Measurements from ENCODE around the gene CDK13.

The CDK13 gene

DNA sequence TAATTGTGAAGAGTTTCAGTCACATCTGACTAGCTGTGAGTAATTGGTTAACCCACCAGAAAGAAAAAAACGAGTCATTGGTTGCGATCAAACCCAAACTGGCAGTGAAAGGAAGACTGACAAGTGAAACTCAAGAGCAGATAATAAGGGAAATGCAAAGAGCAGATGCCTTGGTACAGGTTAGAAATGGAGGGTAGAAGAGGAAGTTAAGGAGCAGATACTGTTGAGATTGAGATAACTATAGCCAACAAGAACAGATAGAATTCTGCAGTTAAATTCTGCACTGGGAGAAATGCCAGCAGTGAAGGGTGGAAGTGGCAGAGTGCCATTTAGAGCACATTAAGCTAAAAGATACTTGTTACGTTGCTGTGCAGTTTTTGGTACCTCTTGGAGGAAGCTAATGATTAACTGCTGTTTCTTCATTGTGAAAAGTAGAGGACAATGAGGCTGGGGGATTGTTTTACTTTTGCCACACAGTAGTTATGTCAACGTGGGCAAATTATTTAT is 65.8 kb downstream of the CDK13 start:
- no peak for DNase-seq

DNA sequence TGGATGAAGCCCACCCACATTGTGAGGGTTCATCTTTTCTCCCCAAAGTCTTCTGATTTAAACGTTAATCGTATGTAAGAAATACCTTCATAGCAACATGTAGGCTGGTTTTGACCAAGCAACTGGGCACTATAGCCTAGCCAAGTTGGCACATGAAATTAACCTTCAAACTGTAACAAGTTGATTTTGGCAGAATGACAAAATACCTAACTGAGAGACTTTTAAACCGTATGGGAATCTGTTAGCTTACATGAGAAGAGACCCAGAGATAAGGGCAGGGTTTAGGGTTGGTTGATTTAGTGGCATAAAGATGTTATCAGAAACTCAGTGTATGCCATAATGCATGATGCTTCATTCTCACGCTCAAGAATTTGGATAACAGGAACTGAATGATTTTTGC is 69.5 kb downstream of the CDK13 start:
- no peak for DNase-seq

GRCh38 chr7:40024048-40024447 is 74.0 kb downstream of the CDK13 start:
- DNase-seq = no peak

GRCh38 chr7:40024841-40025240 is 74.8 kb downstream of the CDK13 start:
- DNase-seq = no peak

DNA sequence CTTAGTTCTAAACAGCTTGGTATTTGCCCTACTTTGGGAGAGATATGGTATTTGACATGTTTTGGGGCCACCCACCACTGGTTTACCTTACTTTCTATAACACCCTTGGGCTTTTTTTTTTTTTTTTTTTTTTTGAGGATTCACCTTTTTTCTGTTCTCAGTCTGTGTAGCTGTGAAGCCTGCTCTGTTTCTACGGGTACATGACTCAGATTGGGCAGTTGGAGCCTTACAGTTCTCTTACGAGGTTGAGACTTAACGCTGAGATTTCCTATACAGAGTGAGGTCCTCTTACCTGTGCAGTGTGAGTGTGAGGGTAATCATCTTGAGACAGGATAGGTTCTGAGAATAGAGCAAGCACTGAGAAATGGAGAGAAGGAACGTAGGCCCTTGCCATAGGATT is 77.5 kb downstream of the CDK13 start:
- DNase-seq = no peak

DNA sequence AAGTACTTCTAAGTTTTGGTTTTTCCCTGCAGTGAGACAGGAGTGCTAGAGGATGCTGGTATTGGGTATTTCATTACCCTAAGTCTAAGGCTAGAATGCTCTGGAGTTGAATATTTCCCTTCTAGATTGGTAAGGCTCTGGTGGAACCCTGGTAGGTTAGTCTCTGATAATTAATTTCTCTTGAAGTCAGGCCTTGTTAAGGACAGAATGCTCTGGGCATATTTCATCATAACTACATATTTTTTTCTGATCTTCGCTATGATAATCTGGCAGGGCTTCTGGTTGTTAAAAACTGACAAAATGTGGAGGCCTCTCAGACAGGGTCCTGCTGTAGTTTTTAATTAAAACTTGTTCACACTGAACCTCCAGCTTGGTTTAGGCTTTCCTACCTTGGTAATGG is 83.8 kb downstream of the CDK13 start:
- no peak for DNase-seq

DNA sequence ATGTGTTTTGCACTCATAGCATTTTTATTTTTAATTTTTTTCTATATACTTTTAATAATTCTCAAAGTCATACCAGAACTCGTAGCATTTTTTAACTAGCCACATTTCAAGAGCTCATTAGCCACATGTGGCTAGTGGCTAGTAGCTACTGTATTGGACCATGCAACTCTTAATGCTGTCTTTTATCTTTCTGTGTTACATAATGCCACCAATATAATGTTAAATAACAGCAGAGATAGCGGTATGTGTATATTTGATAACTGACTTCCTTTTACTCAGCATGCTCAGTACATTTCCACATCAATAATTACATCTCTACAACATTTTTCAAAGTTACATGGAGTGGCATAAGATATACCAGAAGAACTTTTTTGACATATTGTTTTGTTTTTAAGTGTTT is 91.4 kb downstream of the CDK13 start:
- no peak for DNase-seq

DNA sequence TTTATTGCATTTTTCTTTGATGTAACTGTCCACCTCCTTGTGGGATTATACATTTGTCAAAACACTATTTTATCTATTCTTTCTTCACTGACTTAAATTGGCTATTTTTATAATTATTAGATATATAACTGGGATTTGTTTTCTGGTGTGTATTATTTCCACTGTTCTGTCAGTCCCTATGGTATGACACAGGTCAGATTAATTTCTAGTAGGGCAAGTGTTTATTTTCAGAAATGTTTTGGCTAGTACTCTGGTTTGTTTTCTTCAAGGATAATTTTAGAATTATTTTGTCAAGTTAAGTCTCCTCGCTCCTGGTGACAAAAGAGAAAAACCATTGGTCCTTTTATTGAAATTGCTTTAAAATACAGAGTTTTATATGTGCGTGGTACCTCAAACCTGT is 93.1 kb downstream of the CDK13 start:
- DNase-seq = no peak

DNA sequence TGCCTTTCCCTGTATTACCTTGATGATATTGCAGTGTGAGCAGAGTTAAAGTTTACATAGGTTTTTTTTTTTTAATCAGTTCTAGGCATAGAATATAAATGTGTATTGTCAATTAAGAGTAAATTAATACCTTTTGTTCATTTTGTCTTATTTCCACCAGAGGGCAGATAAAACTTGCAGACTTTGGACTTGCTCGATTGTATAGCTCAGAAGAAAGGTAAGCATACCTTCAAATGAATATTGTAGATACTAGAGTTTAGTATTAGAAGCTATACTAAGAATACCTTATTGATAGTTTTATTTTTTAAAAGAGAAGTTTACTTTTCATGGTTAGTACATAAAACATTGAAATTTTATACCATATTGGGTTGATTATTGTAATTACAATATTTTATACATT is 97.6 kb downstream of the CDK13 start:
- no peak for DNase-seq

- no peak for DNase-seq
Observed at GRCh38 chr7:40057292-40057691, 107.2 kb downstream of the CDK13 start.

GRCh38 chr7:40058026-40058425 is 108.0 kb downstream of the CDK13 start:
- DNase-seq = no peak

GRCh38 chr7:40058636-40059035 is 108.6 kb downstream of the CDK13 start:
- no peak for DNase-seq

GRCh38 chr7:40059057-40059456 is 109.0 kb downstream of the CDK13 start:
- no peak for DNase-seq

GRCh38 chr7:40072268-40072667 is 122.2 kb downstream of the CDK13 start:
- no peak for DNase-seq

- no peak for DNase-seq
Observed at GRCh38 chr7:40073239-40073638, 123.2 kb downstream of the CDK13 start.

GRCh38 chr7:40077849-40078248 is 127.8 kb downstream of the CDK13 start:
- no peak for DNase-seq

GRCh38 chr7:40092182-40092581 is 142.1 kb downstream of the CDK13 start:
- DNase-seq = no peak

GRCh38 chr7:40093631-40094350 is 143.7 kb downstream of the CDK13 start:
- no peak for DNase-seq

GRCh38 chr7:40095230-40095629 is 145.2 kb downstream of the CDK13 start:
- no peak for DNase-seq

GRCh38 chr7:40095695-40096327 is 145.8 kb downstream of the CDK13 start:
- DNase-seq = no peak

DNA sequence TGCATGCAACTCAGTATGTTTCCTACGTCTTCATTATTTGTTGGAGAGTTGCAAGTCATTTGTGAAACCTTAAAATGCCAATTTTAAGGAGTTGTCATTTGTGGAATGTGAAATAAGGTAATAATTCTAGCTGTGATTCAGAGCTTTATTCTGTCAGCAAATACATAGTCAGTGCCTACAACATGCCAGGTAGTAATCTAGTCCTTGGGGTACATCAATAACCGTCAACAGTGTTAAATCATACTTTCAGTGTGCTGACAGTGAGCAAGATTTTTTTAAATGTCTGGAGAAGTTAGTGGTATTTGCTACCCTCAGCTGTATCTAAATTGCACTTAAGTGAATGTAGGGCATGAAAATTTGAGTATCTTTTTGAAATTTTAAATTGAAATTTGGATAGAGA is 147.7 kb downstream of the CDK13 start:
- no peak for DNase-seq

DNA sequence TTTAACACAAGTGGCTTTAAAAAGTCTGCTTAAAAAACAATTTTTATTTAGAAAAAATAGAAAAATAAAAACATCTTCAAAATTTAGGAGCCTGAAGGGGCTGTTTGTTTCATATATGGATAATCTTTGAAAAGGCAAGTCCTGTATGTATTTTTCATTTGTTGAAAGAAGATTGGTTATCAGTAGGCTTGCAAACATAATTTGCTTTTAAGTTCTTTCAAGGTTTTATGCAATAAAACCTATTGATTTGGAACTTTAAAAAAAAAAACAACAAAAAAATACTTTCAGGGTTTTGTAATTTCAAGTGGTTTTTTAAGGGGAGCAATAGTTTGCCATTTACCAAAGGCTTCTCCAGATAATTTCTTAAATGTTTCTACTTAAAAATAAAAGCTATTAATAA is 148.8 kb downstream of the CDK13 start:
- no peak for DNase-seq

- DNase-seq = no peak
Observed at GRCh38 chr7:40099837-40100236, 149.8 kb downstream of the CDK13 start.

DNA sequence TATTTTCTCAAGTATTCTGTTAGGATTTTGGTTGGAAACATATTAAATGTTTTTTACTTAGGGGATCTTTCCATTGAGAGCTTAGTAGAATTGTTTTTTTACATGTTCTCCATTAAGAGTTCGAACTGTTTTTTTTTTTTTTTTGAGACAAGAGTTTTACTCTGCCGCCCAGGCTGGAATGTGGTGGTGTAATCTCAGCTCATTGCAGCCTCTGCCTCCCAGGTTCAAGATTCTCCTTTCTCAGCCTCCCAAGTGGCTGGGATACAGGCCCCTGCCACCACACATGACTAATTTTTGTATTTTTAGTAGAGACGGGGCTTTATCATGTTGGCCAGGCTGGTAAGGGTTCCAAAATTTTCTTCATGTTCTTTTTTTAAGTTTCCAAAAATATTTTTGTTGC is 151.1 kb downstream of the CDK13 start:
- DNase-seq = no peak

DNA sequence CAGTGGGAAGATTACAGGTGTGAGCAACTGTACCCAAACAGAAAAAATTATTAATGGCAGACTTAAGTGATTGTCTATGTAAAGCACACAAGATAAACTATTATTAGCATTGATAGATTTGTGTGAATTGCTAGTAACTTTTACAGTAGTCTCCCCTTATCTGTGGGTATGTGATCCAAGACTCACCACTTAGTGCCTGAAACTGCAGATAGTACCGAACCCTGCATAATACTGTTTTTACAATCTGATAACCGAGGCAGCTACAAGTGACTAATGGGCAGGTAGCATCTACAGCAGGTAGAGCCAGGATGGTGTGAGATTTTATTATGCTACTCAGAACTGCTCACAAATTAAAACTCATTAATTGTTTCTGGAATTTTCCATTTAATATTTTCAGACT is 152.8 kb downstream of the CDK13 start:
- DNase-seq = no peak
